HUDEP-2 (cell line): Measurements from ENCODE around the gene C1QB.
A peak's percentile ranks its signal among the peaks of the same experiment; 100 is the strongest.
"Not testable (repeated sequence)": the region's sequence is repeated elsewhere in the genome, so short reads cannot be mapped to it uniquely, and the experiment has no call there.

Experiments used
- DNase-seq, 76 experiments: peaks; one replicate each; lab custom pipeline; 2025; ENCODE audit not compliant: unreplicated experiment in 76 of 76; lab: John Stamatoyannopoulos, UW

Gene C1QB

DNA sequence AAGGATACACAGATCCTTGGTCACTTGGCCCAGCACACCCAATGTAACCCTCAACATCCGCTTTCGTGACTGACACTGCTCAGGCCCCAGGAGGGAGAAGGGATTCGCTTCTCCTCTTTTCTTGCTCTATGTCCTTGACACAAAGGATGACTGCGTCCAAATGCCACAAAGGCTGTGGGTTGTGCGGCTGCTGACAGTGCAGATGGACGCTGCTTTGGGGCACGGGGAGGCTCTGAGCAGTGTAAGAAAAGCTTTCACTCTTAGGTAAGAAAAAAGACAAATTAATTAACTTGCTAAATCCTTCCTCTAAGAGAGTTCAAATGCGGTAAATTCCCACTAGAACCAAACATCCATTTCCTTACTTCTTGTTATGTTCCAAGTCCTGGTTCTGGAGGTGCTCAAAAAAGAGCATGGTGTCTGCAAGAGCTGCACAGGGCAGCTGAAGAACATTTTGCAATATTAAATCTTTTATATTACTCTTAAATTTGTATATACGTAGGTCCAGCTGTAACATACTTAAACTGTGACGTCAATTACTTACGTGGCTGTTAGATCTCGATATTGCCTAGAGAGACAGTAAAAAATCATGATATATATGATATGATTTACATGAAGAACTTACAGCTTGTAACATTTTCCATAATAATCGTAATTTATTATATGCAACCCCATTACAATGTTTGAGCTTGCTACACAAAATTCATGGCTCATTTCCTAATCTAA lies 38.2 kb downstream of the C1QB start:
- no peak for DNase-seq

DNA sequence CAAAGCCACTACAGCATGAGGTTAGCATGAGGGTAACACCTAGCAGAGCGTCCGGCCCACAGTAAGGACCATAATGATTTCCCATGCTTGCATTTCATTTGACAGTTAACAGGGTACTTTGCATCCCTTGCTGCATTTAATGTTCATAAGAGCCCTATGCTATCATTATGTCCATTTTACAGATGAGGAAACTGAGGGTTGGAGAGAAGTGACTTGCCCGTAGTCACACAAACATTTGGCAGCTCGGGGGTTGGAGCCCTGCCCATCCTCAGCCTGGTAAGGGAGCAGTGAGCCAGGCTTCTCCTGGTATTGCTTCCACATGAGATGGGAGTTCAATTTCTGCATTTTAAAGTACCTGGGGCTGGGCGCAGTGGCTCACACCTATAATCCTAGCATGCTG lies 41.1 kb downstream of the C1QB start:
- DNase-seq = no peak

DNA sequence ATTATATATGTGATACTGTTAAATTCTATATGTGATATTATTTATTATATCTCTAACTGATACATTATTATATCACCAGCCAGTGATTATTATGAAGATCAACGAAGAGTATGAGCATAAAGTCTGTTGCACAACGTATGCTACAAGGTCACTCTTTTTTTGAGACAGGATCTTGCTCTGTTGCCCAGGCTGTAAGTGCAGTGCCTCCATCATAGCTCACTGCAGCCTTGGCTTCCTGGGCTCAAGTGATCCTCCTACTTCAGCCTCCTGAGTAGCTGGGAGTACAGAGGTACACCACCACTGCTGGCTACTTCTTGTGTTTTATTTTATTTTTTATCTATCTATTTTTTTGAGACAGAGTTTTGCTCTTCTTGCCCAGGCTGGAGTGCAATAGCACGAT lies 43.6 kb downstream of the C1QB start:
- no peak for DNase-seq

DNA sequence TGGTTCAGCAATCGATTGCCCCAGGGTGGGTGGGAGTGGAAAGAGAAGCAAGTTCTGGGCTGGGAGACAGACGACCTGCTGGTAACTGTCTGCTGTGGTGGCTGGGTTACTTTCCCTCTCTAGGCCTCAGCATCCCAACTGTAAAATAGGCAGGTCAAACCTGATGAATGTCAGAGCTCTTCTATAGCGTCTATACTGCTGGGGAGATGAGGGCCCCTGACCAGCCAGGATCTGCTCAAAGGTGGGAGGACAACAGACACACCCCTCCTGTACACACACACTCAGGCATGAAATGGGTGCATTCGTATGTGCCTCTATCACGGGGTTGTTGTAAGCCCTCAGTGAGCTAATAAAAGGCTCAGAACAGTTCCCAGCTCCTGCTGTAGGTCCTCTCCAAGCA lies 44.9 kb downstream of the C1QB start:
- DNase-seq = no peak

DNA sequence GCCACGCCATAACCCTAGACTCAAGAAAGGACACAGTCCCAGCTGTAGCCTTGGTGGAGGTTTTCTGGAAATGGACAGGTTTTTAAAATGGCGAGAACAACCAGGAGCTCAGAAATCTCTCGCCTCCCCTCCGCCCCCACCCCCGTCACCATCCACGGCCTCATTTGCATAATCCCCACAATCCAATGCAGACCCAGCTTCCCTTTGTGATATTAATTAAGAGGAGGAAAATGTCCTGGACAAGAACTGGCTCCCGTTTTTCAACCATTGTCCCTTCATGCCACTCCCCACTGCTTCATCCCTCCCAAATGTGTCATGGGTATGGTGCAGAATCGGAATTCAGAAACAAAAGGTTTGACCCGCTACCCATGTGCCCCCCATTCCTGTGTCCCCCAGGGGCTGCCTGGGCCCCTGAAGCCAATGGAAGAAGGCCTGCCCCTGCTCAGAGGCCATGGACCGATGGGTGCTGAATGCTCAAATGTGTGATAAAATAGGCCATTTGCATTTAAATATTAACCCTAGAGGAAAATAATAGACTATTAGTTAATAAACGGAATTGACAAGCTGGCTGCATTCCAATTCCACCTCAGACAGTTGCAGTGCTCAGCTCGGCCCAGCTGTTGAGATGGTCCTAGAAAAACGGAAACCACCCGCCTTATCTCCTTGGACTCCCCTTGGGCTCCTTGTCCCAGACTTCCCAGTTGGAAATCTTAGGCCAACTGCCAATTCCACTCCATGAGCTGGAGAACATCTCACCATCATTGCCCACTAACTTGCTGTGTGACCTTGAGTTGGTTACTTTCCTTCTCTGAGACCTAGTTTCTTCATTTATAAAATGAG lies 46.9 kb downstream of the C1QB start:
- DNase-seq = no peak

DNA sequence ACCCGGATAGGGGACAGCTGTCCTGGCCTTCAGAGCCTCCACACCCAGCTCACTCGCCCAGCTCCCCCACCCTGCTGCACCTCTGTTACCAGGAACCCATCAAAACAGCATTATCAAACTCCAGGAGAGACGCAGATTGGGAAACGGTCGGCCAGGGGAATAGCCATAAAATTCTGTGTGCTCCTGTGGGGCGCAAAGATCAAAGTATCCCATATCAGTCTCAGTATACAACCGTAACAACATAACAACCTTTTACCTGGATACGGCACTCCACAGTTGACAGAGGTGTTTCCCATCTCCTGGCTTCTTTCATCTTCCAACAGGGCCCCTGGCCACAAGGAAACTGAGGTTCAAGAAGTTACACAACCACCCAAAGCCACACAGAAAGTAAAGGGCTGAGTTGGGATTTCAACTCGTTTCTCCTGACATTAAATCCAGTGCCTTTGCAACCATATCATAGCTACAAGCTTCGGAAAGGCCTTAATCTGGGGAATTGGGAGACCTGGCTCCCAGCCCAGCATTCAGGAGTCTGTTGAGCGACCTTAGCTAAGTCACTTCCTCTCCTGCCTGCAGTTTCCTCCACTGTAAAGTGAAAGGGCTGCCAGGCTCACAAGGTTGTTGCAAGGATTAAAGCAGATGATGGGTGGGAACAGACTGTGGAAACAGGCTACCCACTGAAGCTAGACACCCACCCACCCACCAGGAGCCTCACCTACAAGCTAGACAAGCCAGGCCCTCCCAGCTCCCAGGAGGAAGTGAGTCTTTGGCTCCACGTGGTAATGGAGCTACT lies 49.5 kb downstream of the C1QB start:
- no peak for DNase-seq

DNA sequence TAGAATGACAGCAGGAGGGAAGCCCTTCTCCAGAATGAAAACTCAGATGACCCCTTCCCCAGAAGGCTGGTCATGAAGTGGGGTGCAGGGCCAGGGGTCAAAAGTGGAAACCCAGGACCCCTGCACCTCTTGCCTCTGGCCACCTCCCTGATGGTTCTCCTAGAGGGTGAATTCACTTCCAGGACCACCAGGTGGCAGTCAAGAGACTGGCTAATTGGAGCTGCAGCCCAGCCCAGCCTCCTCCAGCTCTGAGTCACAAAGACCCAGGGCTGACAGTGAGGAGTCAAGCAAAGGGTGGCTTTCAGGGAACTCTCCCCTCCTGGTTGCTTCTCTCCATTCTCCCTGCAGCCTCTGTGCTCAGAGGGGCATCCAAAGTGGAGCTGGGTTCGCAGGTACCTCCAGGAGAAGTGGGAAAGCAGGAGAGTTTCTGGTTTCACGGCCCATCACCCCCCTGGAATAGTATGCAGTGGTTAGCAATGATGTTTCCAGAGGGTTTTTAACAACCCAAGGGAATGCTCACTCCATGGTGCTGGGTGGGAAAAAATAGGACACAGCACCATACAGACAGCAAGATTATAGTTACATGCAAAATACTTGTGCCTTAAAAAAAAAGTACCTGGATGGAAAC lies 51.5 kb downstream of the C1QB start:
- DNase-seq = peak in 67 of 76 experiments; percentile 6 to 83 (median 49)

DNA sequence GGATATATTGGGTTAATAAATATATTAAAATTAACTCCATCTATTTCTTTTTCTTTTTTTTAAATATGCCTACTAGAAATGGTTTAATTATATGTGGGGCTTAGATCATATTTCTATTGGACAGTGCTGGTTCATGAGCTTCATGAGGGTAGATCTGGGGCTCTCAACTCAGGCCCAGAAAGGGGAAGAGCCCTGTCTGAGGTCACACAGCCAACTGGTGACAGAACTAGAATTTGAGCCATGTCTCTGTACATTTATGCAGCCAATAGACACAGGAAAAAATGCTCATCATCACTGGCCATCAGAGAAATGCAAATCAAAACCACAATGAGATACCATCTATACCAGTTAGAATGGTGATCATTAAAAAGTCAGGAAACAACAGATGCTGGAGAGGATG lies 52.5 kb downstream of the C1QB start:
- no peak for DNase-seq

DNA sequence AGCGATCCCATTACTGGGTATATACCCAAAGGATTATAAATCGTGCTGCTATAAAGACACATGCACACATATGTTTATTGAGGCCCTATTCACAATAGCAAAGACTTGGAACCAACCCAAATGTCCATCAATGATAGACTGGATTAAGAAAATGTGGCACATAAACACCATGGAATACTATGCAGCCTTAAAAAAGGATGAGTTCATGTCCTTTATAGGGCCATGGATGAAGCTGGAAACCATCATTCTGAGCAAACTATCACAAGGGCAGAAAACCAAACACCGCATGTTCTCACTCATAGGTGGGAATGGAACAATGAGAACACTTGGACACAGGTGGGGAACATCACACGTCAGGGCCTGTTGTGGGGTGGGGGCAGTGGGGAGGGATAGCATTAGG lies 53.1 kb downstream of the C1QB start:
- not testable (repeated sequence) for DNase-seq

DNA sequence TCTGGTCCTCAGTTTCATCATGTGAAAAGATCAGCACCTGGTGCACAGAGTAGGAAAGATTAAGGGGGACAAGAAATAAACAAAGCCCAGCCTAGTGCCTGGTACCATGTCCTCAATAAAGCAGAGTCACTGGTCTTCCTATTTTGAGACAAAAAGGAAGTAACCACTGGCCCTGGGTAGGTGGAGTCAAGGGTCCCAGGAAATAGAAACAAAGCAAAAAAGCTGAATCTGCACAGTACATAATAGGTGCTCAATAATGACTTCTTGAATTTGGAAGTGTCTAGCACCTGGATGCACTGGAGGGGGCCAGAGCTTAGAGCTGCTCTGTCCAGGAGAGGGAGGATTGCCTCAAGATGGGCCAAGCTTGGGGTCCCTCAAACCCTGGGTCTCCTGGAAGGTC lies 55.7 kb downstream of the C1QB start:
- no peak for DNase-seq

DNA sequence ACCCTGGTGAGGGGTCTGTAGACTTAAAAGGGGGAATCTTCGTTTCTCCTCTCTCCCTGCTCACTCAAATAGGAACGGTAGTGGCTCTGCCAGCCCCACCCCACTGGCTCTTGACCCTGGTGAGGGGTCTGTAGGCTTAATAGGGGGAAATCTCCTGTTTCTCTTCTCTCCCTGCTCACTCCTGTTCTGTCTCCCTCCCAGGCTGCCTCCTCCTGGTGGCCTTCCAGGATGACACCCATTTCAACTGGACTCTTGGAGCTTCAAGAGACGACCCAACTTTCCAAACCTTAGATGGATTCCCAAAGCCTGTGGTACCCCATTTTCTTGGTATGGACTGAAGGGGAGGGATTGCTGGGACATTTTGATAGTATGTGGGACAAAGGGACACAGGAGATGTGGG lies 56.2 kb downstream of the C1QB start:
- DNase-seq = no peak

DNA sequence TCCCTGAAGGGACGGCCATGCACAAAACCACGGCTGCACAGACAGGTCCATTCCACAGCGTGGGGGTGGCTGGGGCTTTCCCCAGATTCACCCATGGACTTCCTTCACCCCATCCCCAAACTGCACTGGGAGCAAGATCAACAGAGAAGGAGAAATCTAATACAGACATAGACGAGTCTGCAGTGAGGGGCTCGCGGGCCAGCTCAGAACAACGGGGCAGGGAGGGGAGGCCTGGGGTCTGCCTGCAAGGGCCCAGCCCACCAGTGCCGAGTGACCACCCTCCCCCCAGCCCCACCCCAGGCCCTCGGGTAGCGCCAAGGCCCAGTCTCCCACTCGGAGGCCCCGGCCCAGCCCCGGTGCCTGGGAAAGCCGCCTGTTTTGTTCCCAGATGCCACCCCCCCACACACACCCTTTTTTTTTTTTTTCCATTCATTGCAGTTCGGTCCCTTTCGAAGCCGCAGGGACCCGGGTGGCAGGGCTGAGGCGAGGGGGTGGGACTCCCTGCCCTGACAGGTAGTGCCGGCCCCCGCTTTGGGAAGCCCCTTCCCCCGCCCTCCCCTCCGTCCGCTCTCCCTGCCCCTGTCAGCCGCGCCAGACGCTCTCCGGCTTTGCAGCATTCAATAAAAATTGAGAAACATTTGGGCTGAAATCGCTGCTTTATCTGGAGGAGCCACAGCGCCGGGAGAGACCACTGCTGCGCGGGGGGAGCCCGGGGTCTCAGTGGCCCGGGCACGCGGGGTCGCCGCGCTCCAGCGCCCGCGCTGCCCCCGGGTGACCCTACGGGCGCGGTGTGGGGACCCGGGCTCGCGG lies 57.1 kb downstream of the C1QB start:
- peak in 39 of 76 experiments; percentile 2 to 45 (median 19) for DNase-seq

DNA sequence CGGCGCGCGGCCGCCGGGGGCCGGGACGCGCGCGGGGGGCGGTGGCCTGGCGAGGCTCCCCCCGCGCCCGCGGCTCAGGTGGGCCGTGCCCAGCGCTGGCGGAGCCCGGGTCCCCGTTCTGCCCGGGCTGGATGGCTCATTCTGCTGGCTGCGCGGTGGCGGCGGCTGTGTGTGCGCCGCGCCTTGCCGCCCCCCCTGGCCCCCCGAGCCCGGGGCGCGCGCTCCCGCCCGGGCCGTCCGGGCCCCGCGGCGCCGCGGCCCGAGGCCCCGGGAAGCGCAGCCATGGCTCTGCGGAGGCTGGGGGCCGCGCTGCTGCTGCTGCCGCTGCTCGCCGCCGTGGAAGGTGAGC lies 57.6 kb downstream of the C1QB start, which contains the start of gene EPHB2:
Gene EPHB2, plus strand, starts transcription at position 139 of the 349 bp plus-strand sequence. Its CDS starts 144 bp downstream, at position 283.
- peak in 11 of 76 experiments; percentile 5 to 33 (median 29) for DNase-seq

DNA sequence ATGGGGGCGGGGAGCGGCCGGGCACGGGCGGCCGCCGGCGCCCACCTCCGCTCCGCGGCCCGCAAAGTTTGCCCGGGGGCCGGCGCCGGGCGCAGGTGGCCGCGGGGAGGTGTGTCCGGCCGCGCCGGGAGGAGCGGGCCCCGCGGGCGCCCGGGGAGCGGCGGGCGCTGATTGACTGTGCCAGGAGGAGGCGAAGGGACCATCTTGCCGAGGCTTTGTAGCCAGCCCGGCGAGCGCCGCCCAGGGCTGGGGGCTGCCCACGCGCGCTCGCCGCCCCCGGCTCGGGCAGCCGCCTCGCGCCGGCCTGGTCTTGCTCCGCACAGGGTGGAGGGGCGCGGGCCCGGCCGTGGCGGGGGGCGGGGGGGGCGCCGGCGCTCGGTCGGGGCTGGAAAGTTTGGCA lies 58.0 kb downstream of the C1QB start:
- no peak for DNase-seq
